Mucosa of descending colon (tissue), 3 donors: ENCODE data around the gene PSMB7. TPM values are rescaled to one million over a fixed set of nuclear protein-coding genes. Genes with fewer than 3 reads are reported as not detected.

Experiments
- ATAC-seq: fragments of 200-7000 bp; cut with Tn5 transposase; one replicate; pipeline ENCODE4 v1.9.1; 2020; ENCODE audit warnings: mild to moderate bottlenecking, moderate library complexity
- DNase-seq, 3 donors: peaks; one replicate each; pipeline ENCODE4 v3.0.0-alpha.2; 2020
- H3K36me3 ChIP-seq: fragments of 200-600 bp; one replicate; pipeline ENCODE4 v1.8.0; 2021; ENCODE audit warnings: low read depth, mild to moderate bottlenecking
- H3K4me1 ChIP-seq: fragments of 200-600 bp; one replicate; pipeline ENCODE4 v1.8.0; 2021; ENCODE audit warnings: low read depth, mild to moderate bottlenecking
- H3K4me3 ChIP-seq: fragments of 200-600 bp; one replicate; pipeline ENCODE4 v1.8.0; 2021; ENCODE audit warnings: mild to moderate bottlenecking
- H3K9me3 ChIP-seq: fragments of 200-600 bp; one replicate; pipeline ENCODE4 v1.8.0; 2021; ENCODE audit warnings: mild to moderate bottlenecking
- intact Hi-C, 2 donors: fragments of 100-400 bp; cut with DNase I in 1 of 2; cut with micrococcal nuclease in 1 of 2; formaldehyde crosslinking; loops; one replicate each; pipeline versions ENCODE4 v1.11.0 to v1.11.1; 2022; cut with DNase I, micrococcal nuclease
- total RNA-seq, 3 donors: library from RNA; stranded (reverse); fragmentation: NEBNext Ultra II Directional in 2 of 3; extraction: Animal tissue kit (Norgen Biotek cat#: 25700) in 2 of 3; gene quantifications; one replicate each; pipeline versions ENCODE4 v1.2.1 to v1.2.4, GENCODE V29; 2021 to 2023
- TF ChIP-seq, protein P1 (sequence below): fragments of 200-600 bp; IDR thresholded peaks from one replicate; pipeline ENCODE4 v1.8.0; 2022; ENCODE audit warnings: antibody characterized with exemption, mild to moderate bottlenecking
- donor health status: DM: no; HTN: no; CAD: no; lungs with moderate emphysema.
- donor health status: DM: no; HTN: no; CAD: no.
- donor health status: DM: no; HTN: yes; CAD: no.

PSMB7 gene
- total RNA-seq, 3 donors from 2014 or later: 83.6 to 120 (median 92.3) TPM

DNA sequence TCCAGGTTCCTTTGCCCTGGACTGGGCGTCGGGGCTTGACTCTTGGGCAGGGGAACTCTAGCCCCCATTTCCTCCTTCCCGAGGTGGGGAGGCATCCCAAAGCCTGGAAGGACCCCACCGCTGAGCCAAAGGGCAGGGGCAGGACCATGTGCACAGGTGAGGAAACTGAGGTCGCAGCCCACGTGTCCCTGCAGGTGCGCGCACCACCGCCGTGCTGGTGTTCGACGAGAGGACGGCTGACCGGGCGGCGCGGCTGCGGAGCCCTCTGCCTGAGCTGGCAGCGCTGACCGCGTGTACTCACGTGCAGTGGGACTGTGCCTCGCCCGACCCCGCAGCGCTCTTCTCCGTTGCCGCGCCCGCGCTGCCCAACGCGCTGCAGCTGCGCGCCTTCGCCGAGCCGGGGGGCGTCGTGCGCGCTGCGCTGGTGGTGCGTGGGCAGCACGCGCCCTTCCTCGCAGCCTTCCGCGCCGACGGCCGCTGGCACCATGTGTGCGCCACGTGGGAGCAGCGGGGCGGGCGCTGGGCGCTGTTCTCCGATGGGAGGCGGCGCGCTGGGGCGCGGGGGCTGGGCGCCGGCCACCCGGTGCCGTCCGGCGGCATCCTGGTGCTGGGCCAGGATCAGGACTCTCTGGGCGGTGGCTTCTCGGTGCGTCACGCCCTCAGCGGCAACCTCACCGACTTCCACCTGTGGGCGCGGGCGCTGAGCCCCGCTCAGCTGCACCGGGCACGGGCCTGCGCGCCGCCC lies 37.8 kb upstream of the PSMB7 start:
- H3K9me3 ChIP-seq: no peaks in the 10 kb centered on the region
- H3K4me1 ChIP-seq: peaks cover 3% of the 10 kb centered on the region
- ATAC-seq: no peak
- intact Hi-C loops: no loop called here
- peak in 1 of 3 donors; percentile 36 for DNase-seq
- no peaks in the 10 kb centered on the region for H3K36me3 ChIP-seq
- H3K4me3 ChIP-seq: no peak overlapping the region
- TF ChIP-seq, protein P1, sequence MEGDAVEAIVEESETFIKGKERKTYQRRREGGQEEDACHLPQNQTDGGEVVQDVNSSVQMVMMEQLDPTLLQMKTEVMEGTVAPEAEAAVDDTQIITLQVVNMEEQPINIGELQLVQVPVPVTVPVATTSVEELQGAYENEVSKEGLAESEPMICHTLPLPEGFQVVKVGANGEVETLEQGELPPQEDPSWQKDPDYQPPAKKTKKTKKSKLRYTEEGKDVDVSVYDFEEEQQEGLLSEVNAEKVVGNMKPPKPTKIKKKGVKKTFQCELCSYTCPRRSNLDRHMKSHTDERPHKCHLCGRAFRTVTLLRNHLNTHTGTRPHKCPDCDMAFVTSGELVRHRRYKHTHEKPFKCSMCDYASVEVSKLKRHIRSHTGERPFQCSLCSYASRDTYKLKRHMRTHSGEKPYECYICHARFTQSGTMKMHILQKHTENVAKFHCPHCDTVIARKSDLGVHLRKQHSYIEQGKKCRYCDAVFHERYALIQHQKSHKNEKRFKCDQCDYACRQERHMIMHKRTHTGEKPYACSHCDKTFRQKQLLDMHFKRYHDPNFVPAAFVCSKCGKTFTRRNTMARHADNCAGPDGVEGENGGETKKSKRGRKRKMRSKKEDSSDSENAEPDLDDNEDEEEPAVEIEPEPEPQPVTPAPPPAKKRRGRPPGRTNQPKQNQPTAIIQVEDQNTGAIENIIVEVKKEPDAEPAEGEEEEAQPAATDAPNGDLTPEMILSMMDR: no peak

DNA sequence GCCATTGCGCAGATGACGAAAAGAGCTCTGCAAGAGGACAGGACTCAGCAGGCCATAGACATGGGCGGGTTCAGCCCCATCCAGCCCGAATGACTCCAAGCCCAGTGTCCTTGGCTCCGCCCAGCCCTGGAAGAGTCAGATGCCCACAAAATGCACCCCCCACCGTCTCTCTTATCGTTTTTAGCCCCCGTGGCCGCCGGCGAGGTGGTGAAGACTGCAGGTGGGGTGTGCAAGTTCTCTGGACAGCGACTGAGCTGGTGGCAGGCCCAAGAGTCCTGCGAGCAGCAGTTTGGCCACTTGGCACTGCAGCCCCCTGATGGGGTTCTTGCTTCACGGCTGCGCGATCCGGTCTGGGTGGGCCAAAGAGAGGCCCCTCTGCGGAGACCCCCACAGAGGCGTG lies 37.1 kb upstream of the PSMB7 start:
- TF ChIP-seq, protein P1: no peak
- Histone ChIP-seq H3K4me3 (no peak overlapping the region), H3K9me3 (no peaks in the 10 kb centered on the region), H3K36me3 (no peaks in the 10 kb centered on the region), H3K4me1 (peaks cover 3% of the 10 kb centered on the region)
- DNase-seq (peak in 1 of 3 donors; percentile 33), ATAC-seq (no peak)
- intact Hi-C loops: no loop called here

DNA sequence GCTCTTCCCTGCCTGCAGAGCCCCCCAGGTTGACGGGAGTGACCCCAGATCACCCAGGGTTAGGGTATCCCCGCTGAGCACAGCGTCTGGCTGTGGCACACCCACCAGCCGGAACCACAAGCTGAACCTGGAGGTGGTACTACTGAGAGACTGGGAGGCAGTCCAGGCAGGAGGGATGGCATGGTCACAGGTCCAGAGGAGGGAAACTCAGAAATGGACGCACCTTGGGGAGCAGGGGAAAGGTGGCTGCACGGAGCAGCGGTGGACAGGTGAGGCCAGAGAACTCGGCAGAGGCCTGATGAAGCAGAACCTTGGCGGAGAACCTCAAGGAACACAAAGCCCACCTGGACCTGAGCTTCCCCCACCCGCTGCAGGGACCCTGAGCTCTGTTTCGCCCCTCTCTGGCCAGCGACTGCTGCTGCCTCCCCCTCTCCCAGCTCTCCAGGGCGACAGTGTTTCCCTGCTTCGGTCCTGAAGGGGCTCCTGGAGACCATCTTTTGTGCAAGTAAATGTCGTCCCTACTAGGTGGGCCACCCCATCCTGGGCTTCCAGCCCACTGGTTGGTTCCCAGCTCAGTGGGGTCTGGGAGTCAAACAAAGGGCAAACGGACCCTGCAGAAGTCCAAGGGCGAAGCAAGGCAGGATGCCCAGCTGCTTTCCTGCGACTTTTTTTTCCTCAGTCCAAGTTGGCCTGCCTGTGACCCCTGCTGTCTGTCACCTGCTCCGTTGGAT lies 35.9 kb upstream of the PSMB7 start:
- intact Hi-C loops: no loop called here
- H3K36me3 ChIP-seq: no peaks in the 10 kb centered on the region
- DNase-seq: peak in 1 of 3 donors; percentile 20
- no peaks in the 10 kb centered on the region for H3K9me3 ChIP-seq
- peaks cover 3% of the 10 kb centered on the region for H3K4me1 ChIP-seq
- ATAC-seq: no peak
- TF ChIP-seq, protein P1: no peak
- H3K4me3 ChIP-seq: no peak overlapping the region

DNA sequence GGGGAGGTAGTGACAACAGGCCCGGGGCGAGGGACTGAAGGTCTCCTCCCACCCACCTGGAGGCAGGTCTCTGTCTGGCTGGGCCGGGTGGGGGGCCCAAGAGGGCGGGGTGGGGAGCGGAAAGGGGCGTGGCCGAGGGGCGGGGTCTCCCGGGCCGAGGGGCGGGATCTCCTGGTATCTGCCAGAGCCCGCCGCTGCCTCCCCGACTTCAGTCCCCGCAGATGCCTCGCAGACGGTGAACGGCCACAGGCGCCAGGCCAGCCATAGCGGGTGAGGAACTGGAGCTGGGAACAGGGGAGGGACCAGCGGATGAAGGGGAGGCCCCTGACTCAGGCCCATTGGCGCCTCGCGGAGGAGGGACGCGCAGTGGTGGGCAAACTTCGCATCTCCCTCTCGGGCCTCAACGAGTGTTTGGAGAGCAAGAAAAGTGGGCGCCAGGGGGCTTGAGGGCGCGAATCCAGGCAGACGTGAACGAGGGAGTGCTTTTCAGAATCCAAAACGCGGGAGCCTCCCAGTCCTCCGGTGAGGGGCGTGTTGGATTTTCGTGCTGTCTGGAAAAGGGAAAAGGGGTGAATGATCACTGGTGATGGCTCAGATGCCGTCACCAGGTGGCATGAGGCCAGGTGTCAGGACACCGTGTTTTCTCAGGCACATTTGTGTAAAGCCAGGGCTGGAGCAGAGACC lies 35.1 kb upstream of the PSMB7 start, which contains the start of gene ADGRD2:
ADGRD2 (plus strand) TSS at position 211 of the 684 bp plus-strand sequence. CDS start 1,216 bp downstream, outside the sequence.
- Histone ChIP-seq H3K4me3 (no peak within 1 kb of the TSS), H3K4me1 (peaks cover 3% of the 10 kb centered on the region), H3K36me3 (no peaks in the 10 kb centered on the region), H3K9me3 (no peaks in the 10 kb centered on the region)
- ATAC-seq: no peak
- TF ChIP-seq, protein P1: no peak
- DNase-seq: peak in 1 of 3 donors; percentile 44
- intact Hi-C loops: no loop called here

DNA sequence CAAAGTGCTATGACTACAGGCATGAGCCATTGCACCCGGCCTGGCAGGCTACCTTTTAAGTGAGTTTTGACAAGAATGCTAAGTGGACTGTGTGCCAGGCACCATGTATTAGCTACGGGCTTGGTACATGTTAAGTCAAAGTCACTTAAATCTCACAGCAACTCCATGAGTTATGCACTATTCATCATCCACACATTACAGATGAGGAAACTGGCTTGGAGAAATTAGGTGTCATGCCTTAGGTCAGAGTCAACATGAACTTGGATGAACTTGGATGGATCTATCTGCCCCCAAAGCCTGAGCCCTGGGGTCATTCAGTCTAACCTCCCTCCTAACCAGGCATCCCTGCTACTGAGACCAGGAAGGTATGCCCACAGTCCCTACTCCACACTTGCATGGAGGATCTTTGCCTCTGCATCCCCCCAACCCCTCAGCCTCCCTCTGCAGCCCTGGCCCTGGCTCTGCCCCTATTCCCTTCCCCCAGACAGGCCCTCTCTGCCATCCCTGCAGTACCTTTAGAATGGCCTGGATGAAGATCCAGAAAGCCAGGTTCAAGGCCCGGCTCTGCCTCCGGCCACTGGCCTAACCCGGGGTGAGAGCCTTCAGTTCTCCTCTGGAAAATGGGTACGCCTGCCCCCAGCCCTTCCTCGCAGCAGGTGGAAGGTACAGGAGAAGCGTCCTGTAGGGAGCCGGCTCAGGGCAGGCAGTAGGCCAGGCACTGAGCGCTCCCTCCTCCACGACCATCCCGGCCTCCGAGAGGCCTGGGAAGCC lies 34.3 kb upstream of the PSMB7 start:
- H3K4me3 ChIP-seq: no peak overlapping the region
- H3K36me3 ChIP-seq: no peaks in the 10 kb centered on the region
- H3K4me1 ChIP-seq: peaks cover 3% of the 10 kb centered on the region
- ATAC-seq (no peak), DNase-seq (peak in 1 of 3 donors; percentile 23)
- intact Hi-C loops: no loop called here
- TF ChIP-seq, protein P1: no peak
- no peaks in the 10 kb centered on the region for H3K9me3 ChIP-seq
